Endothelial cell of umbilical vein (primary cell): ENCODE data around the gene MIB1. TPM values are rescaled to one million over a fixed set of nuclear protein-coding genes. Genes with fewer than 3 reads are reported as not detected.

Source experiments
- BruUV-seq: library from RNA; stranded (reverse); fragments of 400-500 nt; replicated peaks from 2 replicates; lab custom pipeline; 2021; lab: Mats Ljungman, UMichigan
- CTCF ChIA-PET: fragments of 300-600, 350-600 bp; sonication (Branson Sonifier 250); formaldehyde crosslinking; loops from one replicate; lab custom pipeline; 2021; ENCODE audit warnings: antibody characterized with exemption, inconsistent platforms; lab: Charles Lee
- POLR2A ChIA-PET: fragments of 300-600, 350-600 bp; sonication (Branson Sonifier 250); formaldehyde crosslinking; loops from one replicate; lab custom pipeline; 2021; ENCODE audit warnings: antibody characterized with exemption, inconsistent platforms; lab: Charles Lee
- DNase-seq: peaks from one replicate; pipeline ENCODE4 v3.0.0-alpha.2; 2011; ENCODE audit warnings: low read depth, low spot score
- FAIRE-seq: peaks from 2 replicates; lab custom pipeline; 2011; peaks lifted over from hg19 to GRCh38; lab: Jason Lieb, UNC
- H2AFZ ChIP-seq: 2 replicates; pipeline ENCODE4 v1.6.0; 2012; ENCODE audit warnings: low read depth, low read length, control low read depth, inconsistent platforms
- H3K27ac ChIP-seq: 2 replicates; pipeline ENCODE4 v1.5.1; 2011; ENCODE audit warnings: low read depth, mild to moderate bottlenecking, control low read depth, low read length, moderate library complexity; ENCODE audit not compliant: insufficient read depth
- H3K27me3 ChIP-seq, 2 experiments: 2 replicates each; pipeline versions ENCODE4 v1.6.0 to v1.6.1; 2011; ENCODE audit warnings: low read length in 2 of 2, mixed read lengths in 1 of 2; ENCODE audit not compliant: control insufficient read depth in 2 of 2, insufficient read depth in 2 of 2
- H3K36me3 ChIP-seq, 2 experiments: 2 replicates in 1 of 2; 3 replicates in 1 of 2; pipeline ENCODE4 v1.5.1; 2011; ENCODE audit warnings: low read length in 2 of 2, mild to moderate bottlenecking in 1 of 2, moderate library complexity in 1 of 2; ENCODE audit not compliant: control insufficient read depth in 2 of 2, insufficient read depth in 2 of 2; ENCODE audit errors: extremely low read depth in 1 of 2
- H3K4me1 ChIP-seq: 3 replicates; pipeline ENCODE4 v1.5.1; 2011; ENCODE audit warnings: mild to moderate bottlenecking, low read length; ENCODE audit not compliant: control insufficient read depth, insufficient read depth; ENCODE audit errors: extremely low read depth
- H3K4me2 ChIP-seq: 2 replicates; pipeline ENCODE4 v1.6.1; 2011; ENCODE audit warnings: low read length, control low read depth, mixed read lengths; ENCODE audit not compliant: insufficient read depth
- H3K4me3 ChIP-seq, 3 experiments: fragments of 200-600 bp in 1 of 3; sonication (generic), shearing (Covaris generic) in 1 of 3; replicated peaks in 1 of 3; 2 replicates each; pipeline ENCODE4 v1.5.1; 2011 to 2016; ENCODE audit warnings: control low read depth in 3 of 3, low read length in 3 of 3, mild to moderate bottlenecking in 2 of 3, inconsistent platforms in 1 of 3, low read depth in 1 of 3, moderate library complexity in 1 of 3; ENCODE audit not compliant: insufficient read depth in 1 of 3
- H3K79me2 ChIP-seq: 2 replicates; pipeline ENCODE4 v1.6.0; 2012; ENCODE audit warnings: low read length, inconsistent platforms; ENCODE audit not compliant: control insufficient read depth, insufficient read depth
- H3K9ac ChIP-seq: replicated peaks from 2 replicates; pipeline ENCODE3; 2011; ENCODE audit warnings: low read length, control low read depth; ENCODE audit not compliant: insufficient read depth; ENCODE audit errors: extremely low read depth
- H3K9me1 ChIP-seq: replicated peaks from 3 replicates; pipeline ENCODE4 v1.6.0; 2011; ENCODE audit warnings: mild to moderate bottlenecking, low read length; ENCODE audit not compliant: control insufficient read depth, insufficient read depth; ENCODE audit errors: extremely low read depth
- H3K9me3 ChIP-seq: replicated peaks from 2 replicates; pipeline ENCODE4 v1.5.1; 2012; ENCODE audit warnings: low read length, inconsistent platforms; ENCODE audit not compliant: control insufficient read depth, insufficient read depth
- H4K20me1 ChIP-seq: replicated peaks from 2 replicates; pipeline ENCODE3; 2011; ENCODE audit warnings: mild to moderate bottlenecking, low read length; ENCODE audit not compliant: control insufficient read depth, insufficient read depth; ENCODE audit errors: extremely low read depth
- EZH2 ChIP-seq: IDR thresholded peaks from 2 replicates; pipeline ENCODE4 v1.6.1; 2012; ENCODE audit warnings: borderline replicate concordance, low read depth, mild to moderate bottlenecking, moderate library complexity, low read length, inconsistent platforms; ENCODE audit not compliant: severe bottlenecking
- FOS ChIP-seq: IDR thresholded peaks from 2 replicates; pipeline ENCODE4 v1.6.1; 2011; ENCODE audit warnings: mild to moderate bottlenecking, low read length, moderate library complexity, borderline replicate concordance; ENCODE audit not compliant: insufficient read depth
- GATA2 ChIP-seq: IDR thresholded peaks from 2 replicates; pipeline ENCODE4 v1.7.0; 2011; ENCODE audit warnings: low read depth, mild to moderate bottlenecking, moderate library complexity, mixed read lengths, low read length; ENCODE audit not compliant: insufficient read length, insufficient read depth
- JUN ChIP-seq: IDR thresholded peaks from 2 replicates; pipeline ENCODE4 v1.6.1; 2011; ENCODE audit warnings: borderline replicate concordance, low read depth; ENCODE audit not compliant: insufficient read length, insufficient read depth
- MAX ChIP-seq: IDR thresholded peaks from 2 replicates; pipeline ENCODE4 v1.6.1; 2011; ENCODE audit not compliant: insufficient read depth, insufficient read length
- MYC ChIP-seq: IDR thresholded peaks from one replicate; pipeline ENCODE4 v1.6.1; 2011; ENCODE audit warnings: mild to moderate bottlenecking, low read depth, low read length
- POLR2A ChIP-seq: IDR thresholded peaks from 2 replicates; pipeline ENCODE4 v1.6.1; 2012; ENCODE audit warnings: low read depth, mild to moderate bottlenecking, control low read depth, low read length
- POLR2AphosphoS5 ChIP-seq: IDR thresholded peaks from 2 replicates; pipeline ENCODE4 v1.6.1; 2012; ENCODE audit warnings: low read depth, mild to moderate bottlenecking, control low read depth, low read length, moderate library complexity; ENCODE audit not compliant: insufficient read depth
- dilution Hi-C: fragments of 300-500 bp; cut with MboI; formaldehyde crosslinking; loops from one replicate; pipeline ENCODE4 v1.15.0; 2019; ENCODE audit warnings: low sequenced_read_pairs; ENCODE audit not compliant: extremely low pct_ligation_motif_present
- intact Hi-C: fragments of 100-400 bp; cut with micrococcal nuclease; formaldehyde crosslinking; loops from one replicate; pipeline ENCODE4 v1.10.0; 2022
- polyA plus RNA-seq, 4 experiments: library from polyadenylated mRNA; depleted of rRNA in 3 of 4; stranded (reverse) in 3 of 4; unstranded in 1 of 4; fragments of >200 nt; gene quantifications; 2 replicates each; pipeline versions ENCODE4 v1.2.1 to v1.2.3, GENCODE V29; 2011 to 2012; ENCODE audit warnings: missing spikeins in 1 of 4
- total RNA-seq: library from RNA; stranded (reverse); gene quantifications from 2 replicates; pipeline ENCODE4 v1.2.3, GENCODE V29; 2021
- TF ChIP-seq, protein P1 (sequence below), 2 donors: IDR thresholded peaks; 1 replicate in 1 of 2; 2 replicates in 1 of 2; pipeline ENCODE4 v1.5.1; 2011; ENCODE audit warnings: low read length in 2 of 2, mild to moderate bottlenecking in 2 of 2, moderate library complexity in 2 of 2, control low read depth in 1 of 2, inconsistent platforms in 1 of 2, low read depth in 1 of 2; ENCODE audit not compliant: insufficient read depth in 1 of 2; ENCODE audit errors: extremely low read depth in 1 of 2

Gene MIB1
- total and polyA plus RNA-seq, 2 donors (not counting 3 experiments of a cell fraction or from before 2014, with no cell fraction given), result 6.3 to 37.5 TPM

GRCh38 chr18:21831413-21831831 is 90.8 kb downstream of the MIB1 start:
- ChIA-PET POLR2A (no interaction called here), CTCF (interaction anchor here (0.7 to 3.2 kb wide), 5 partner anchors 11 to 71 kb away, joined by 3 to 29 read pairs (median 3); no protein-coding TSS in a partner anchor)
- no peak overlapping the region for H3K4me2 ChIP-seq
- no peaks in the 10 kb centered on the region for H3K36me3 ChIP-seq
- no peak for TF ChIP-seq POLR2AphosphoS5
- TF ChIP-seq EZH2, result no peak
- TF ChIP-seq MAX, result no peak
- TF ChIP-seq, protein P1, sequence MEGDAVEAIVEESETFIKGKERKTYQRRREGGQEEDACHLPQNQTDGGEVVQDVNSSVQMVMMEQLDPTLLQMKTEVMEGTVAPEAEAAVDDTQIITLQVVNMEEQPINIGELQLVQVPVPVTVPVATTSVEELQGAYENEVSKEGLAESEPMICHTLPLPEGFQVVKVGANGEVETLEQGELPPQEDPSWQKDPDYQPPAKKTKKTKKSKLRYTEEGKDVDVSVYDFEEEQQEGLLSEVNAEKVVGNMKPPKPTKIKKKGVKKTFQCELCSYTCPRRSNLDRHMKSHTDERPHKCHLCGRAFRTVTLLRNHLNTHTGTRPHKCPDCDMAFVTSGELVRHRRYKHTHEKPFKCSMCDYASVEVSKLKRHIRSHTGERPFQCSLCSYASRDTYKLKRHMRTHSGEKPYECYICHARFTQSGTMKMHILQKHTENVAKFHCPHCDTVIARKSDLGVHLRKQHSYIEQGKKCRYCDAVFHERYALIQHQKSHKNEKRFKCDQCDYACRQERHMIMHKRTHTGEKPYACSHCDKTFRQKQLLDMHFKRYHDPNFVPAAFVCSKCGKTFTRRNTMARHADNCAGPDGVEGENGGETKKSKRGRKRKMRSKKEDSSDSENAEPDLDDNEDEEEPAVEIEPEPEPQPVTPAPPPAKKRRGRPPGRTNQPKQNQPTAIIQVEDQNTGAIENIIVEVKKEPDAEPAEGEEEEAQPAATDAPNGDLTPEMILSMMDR (IDR thresholded peaks at IDR 0.05; ENCODE audit: extremely low read depth in 1 of 2, insufficient read depth in 1 of 2, low read depth in 1 of 2, low read length in 2 of 2), result no peak
- TF ChIP-seq JUN, result no peak
- no peak for TF ChIP-seq MYC
- TF ChIP-seq FOS, result no peak
- no peak for TF ChIP-seq GATA2
- TF ChIP-seq POLR2A, result no peak
- DNase-seq (no peak), FAIRE-seq (no peak)
- intact Hi-C loops (no loop called here), dilution Hi-C loops (no loop called here)
- H3K79me2 ChIP-seq, result no peaks in the 10 kb centered on the region
- H4K20me1 ChIP-seq, result no peaks in the 10 kb centered on the region
- no TSS peak for BruUV-seq
- no peak overlapping the region for H3K9ac ChIP-seq
- H3K9me3 ChIP-seq, result no peaks in the 10 kb centered on the region
- no peaks in the 10 kb centered on the region for H3K9me1 ChIP-seq
- no peak overlapping the region for H3K27ac ChIP-seq
- H2AFZ ChIP-seq, result no peak overlapping the region
- no peaks in the 10 kb centered on the region for H3K27me3 ChIP-seq
- no peak overlapping the region for H3K4me3 ChIP-seq
- peaks cover 19% of the 10 kb centered on the region for H3K4me1 ChIP-seq
